ENCODE results near the gene ZNF841. TPM values are rescaled to one million over a fixed set of nuclear protein-coding genes. Genes with fewer than 3 reads are reported as not detected.

Gene ZNF841
- total and polyA plus RNA-seq, 2 of the 8 experiments (the other 6 are each of a cell fraction or from before 2014, with no cell fraction given) = 4.1 to 17.9 TPM

DNA sequence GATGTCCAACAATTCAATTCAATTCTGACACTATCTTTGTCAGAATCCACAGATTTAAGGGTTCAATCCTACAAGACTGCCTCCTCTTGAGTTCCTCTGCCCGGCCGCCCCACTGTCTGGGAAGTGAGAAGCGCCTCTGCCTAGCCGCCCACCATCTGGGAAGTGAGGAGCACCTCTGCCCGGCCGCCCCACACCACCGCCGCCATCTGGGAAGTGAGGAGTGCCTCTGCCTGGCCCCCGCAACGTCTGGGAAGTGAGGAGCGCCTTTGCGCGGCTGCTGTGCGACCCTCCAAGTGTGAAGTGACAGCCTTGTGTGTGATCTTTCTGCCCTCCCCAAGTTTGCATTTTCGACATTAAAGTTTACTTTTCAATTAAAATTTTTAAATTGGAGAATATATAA lies 73.4 kb downstream of the ZNF841 start (continued):
- TF ChIP-seq HDAC2 (IDR thresholded peaks at IDR 0.05; ENCODE audit: borderline replicate concordance in 1 of 2, low read depth in 2 of 2, low read length in 2 of 2) (no peak), HDAC6 (IDR thresholded peaks at IDR 0.05; ENCODE audit: low read depth, low read length) (no peak), PHF8 (conservative IDR thresholded peaks at IDR 0.05; ENCODE audit: low read depth, low read length) (no peak)

All from H1 (cell line).